ENCODE results near the gene FSTL3.
"Not testable (repeated sequence)": the region's sequence is repeated elsewhere in the genome, so short reads cannot be mapped to it uniquely, and the experiment has no call there.

Gene FSTL3

DNA sequence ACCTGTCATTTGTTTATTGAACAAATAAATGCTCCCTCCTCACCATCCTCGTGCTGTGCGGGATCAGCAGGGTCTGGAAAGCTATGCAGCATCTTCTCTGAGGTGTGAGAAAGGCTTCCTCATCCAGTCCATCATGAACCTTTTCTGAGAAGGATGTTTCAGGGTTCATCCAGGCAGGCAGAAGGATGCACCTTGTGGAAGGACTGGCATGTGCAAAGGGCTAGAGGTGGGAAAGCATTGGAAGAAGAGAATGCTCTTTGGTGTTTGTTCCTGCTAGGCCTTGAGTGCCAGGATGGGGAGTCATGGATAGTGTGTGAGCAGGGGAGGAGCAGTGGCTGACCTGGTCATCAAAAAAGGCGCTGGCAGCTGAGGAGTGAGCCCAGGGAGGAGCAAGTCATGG is 39.2 kb downstream of the FSTL3 start:
- no peak for DNase-seq

DNA sequence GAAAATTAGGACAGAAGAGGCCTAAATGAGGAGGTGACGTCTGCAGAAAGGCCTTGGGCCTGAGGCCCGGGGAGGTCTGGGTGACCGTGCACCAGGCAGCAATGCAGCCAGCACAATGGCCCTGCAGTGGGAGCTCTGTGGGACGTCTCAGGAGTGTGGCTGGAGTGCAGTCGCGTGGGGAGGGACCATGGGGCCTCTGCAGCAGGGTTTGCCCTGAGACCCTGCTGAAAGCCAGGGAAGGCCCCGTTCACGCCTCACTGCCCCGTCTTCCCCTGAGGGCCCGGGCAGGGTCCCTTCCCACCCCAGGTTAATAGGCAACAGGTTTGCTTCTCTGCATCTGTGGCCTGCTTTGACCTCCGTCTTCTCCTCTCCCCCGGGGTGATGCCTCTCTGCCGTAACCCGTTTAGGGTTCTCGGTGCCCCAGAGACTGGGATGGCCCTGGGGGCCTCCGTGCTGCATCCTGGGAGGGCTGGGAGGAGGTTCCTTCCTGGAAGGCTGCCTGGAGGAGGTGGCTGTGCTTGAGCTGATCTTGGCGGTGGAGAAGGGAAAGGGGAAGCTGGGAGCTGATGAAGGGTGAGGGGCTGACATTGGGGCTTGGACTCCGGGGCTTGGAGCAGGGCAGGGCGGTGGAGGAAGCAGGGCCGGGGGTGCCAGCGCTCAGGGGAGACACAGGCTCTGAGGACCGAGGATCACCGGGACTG is 42.2 kb downstream of the FSTL3 start:
- DNase-seq, result no peak

DNA sequence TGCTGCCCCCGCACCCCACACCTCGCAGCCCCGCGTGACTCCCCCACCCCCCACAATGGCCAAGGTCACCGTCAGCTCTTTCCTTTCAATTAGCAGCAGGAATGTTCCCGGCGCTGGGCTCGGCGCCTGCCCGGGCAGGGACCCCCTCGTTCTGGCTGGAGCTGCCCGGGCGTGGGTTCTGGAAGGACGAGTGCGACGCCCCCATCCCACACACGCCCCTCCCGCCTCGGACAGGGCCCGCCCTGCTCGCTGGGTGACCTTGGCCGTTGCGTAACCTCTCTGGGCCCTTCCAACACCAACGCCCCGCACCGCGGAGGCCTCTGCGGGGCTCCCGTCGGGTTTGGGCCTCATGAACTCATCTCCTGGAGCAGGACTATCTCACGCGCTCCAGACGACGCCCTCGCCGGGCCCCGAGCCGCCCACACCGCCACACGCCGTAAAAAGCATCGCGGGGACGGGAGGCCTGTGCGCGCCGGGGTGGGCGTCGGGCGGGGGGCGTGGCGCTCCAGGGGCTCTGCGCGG is 42.9 kb downstream of the FSTL3 start:
- DNase-seq, result no peak

DNA sequence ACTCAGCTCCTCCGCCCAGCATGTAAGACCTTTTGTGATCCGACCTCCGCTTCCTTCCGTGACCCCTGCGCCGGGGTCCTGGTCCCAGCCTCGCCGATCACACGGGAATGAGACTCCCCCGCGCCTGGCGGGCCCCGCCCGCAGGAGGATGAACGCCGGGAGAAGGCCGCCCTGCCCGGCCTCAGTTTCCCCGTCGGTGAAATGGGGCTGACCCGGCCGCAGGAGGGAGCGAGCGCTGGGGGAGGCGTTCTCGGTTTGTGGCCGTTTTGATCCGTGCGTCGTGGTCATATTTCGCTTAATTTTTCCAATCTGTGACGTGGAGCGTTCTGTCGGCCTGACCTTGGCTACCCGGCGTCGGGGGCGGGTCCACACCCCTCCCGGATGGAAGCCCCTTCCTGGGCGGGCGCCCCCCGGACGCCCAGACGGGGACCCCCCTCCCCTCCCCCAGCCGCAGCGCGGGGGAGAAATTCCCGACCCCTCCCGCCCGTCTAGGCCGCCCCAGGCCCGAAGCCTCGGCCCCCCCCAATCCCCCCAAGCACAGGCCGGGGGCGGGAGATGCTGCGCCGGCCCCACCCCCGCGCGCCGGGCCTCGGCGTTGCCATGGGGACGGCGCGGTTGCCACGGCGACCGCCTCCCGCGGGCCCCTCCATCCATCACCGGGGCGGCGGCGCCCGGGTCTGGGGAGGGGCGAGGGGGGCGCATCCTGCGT is 43.6 kb downstream of the FSTL3 start:
- DNase-seq, result no peak

DNA sequence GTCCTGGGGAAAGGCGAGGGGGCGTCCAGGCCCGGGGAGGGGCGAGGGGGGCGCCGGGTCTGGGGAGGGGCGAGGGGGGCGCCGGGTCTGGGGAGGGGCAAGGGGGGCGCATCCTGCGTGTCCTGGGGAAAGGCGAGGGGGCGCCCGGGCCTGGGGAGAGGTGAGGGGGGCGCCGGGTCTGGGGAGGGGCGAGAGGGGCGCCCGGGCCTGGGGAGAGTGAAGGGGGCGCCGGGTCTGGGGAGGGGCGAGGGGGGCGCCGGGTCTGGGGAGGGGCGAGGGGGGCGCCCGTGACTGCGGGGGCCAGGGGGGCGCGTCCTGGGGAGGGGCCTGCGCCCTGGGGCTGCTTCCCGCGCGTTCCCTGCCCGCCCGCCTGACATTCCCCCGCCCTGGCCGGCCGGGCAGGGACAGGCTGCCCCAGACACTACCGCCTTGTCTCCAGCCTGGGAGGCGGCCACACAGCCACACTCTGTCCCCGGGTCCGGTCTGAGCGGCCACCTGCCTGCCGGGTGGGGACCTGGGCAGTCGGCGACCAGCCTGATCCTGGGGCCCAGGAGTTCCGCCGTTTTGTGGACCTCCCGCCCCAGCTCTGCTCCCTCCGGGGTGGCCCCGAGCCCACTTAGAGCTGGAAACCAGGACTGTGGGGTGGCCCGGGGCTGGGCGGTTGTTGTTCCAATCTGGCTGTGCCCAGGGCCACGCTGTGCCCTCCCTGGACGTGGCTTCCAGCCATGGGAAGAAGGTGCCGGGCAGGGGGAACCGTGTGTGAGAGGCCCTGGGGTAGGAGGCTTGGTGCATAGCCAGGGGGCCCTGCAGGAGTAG is 44.4 kb downstream of the FSTL3 start:
- no peak for DNase-seq

DNA sequence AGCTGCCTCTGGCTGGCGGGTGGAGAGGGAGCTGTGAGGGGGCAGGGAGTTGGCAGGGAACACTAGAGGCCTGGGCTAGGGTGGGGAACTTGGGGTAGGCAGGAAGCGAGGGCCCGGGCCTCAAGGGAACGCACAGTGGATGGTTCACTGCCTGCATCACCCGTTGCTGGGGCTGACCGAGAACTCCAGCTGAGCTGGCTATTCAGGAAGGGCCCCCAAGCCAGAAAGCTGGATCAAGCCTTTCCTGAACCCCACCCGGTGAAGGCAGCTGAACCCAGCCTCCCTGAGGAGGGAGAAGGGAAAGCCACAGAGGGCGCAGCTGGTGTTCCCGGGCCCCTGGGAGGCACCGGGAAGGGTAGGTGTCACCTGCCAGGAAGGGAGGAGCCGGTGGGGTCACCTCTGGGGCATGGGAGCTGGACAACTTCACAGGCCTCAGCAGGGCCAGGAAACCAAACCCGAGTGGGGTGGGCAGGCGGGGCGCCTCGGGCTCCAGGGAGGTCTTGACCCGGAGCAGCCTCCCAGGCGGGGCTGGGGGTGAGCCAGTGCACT is 46.4 kb downstream of the FSTL3 start:
- DNase-seq, result peak; percentile 55

DNA sequence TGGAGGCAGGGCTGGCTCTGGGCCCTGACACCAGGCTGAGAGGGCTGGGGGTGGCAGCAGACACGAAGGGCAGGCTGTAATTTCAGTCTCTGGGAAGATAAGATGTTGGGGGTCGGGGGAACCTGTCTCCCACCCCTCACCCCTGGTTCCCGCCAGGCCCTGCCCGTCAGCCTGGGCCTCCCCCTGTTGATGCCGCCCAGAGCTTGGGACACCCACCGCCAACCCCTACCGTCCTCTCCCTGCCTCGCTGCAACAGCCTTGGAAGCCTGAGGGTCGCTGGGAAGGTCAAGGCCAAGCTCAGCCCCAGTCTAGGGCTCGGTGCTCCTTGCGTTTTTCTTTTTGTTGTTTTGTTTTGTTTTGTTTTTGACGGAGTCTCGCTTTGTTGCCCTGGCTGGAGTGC is 47.1 kb downstream of the FSTL3 start:
- no peak for DNase-seq

DNA sequence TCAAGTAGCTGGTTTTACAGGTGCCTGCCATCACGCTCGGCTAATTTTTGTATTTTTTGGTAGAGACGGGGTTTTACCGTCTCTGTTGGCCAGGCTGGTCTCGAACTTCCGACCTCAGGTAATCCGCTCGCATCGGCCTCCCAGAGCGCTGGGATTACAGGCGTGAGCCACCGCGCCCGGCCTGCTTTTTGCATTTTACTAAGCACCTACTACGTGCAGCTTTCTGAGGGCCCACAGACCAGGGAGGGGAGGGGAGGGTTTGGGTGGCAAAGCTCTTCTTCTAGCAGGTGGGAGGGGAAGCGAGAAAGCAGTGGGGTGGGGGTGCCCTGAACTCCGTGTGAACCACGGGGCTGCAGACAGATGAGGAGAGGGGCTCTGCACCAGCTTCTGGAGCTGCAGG is 47.5 kb downstream of the FSTL3 start:
- DNase-seq, result no peak

DNA sequence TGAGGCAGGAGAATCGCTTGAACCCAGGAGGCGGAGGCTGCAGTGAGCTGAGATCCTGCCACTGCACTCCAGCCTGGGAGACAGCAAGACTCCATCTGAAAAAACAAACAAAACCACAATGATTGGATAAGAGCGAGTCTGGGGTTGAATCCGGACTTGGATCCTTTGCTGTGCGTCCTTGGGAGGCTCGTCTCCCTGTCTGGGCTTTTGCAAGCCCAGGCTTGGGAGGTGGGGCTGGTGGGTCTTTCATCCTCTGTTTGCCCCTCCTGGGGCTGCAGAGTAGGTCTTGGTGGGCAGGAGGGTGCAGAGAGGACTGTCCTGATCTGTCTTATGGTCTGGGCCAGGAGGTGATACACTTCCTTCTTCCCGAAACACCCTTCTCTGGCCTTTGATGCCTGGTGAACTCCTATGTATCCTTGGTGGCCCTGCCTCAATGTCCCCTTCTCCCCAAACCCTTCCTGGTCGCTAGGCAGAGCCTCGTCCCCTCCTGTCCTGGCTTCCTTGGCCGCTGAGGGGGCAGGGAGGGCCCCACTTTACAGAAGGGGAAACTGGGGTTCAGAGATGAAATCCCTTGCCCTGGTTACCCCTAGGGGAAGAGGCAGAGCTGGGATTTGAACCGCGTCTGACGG is 49.4 kb downstream of the FSTL3 start:
- no peak for DNase-seq

DNA sequence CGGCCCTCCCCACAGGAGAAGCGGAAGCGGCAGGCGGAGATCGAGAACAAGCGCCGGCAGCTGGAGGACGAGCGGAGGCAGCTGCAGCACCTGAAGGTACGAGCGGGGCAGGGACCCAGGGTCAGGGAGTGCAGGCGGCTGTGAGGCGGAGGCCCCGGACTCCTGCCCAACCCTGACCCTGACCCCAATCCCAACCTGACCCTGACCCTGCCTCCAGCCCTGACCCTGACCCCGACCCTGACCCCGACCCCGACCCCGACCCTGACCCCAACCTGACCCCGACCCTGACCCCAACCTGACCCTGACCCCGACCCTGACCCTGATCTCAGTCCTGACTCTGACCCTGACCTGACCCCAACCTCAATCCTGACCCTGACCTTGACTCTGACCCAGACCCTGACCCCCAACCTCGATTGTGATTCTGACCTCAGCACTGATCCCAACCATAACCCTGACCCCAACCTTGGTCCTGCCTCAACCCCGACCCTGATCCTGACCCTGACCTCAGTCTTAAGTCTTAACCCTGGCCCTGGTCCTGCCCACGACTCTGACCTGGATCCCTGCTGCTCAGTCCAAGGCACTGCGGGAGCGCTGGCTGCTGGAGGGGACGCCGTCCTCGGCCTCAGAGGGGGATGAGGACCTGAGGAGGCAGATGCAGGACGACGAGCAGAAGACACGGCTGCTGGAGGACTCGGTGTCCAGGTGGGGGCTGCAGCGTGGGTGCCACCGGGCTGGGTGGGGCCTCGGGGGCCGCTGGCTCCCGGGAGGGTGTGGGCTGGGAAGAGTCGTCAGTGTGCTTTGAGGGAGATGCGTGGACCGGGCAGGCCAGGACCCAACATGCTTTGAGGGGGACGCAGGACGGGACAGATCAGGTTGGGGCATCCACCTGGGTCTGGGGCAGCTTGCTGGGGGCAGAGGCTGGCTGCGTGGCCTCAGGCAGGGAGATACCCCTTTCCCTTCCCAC is 51.1 kb downstream of the FSTL3 start:
- no peak for DNase-seq

DNA sequence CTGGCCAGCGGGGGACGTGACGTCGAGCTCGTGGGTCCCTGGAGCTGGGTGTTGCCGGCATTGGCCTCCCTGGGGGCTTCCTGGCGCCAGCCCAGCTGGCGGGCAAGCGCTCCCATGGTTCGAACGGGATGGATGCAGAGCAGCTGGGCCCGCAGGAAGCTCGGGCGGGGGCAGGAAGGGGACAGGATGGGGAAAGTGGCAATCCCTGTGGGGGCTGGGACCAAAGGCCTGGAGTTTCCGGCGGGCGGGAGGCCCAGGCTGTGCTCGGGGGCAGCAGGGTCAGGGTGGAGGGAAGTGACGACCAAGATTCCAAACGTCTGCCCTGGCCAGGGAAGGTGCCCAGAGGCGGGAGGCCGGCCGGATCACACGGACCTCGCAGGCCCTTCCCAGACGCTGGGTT is 51.8 kb downstream of the FSTL3 start:
- no peak for DNase-seq

DNA sequence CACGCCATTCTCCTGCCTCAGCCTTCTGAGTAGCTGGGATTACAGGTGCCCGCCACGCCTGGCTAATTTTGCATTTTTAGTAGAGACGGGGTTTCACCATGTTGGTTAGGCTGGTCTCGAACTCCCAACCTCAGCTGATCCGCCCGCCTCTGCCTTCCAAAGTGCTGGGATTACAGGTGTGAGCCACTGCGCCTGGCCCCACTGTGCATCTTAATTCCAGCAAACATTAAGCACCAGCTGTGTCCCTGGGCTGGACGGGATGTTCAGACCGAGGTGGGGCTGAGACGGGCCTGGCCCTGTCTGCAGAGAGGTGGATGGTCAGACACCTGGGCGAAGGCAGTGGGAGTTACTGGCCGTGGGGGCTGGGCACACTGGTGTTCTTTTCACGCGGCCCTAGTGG is 53.4 kb downstream of the FSTL3 start:
- not testable (repeated sequence) for DNase-seq

DNA sequence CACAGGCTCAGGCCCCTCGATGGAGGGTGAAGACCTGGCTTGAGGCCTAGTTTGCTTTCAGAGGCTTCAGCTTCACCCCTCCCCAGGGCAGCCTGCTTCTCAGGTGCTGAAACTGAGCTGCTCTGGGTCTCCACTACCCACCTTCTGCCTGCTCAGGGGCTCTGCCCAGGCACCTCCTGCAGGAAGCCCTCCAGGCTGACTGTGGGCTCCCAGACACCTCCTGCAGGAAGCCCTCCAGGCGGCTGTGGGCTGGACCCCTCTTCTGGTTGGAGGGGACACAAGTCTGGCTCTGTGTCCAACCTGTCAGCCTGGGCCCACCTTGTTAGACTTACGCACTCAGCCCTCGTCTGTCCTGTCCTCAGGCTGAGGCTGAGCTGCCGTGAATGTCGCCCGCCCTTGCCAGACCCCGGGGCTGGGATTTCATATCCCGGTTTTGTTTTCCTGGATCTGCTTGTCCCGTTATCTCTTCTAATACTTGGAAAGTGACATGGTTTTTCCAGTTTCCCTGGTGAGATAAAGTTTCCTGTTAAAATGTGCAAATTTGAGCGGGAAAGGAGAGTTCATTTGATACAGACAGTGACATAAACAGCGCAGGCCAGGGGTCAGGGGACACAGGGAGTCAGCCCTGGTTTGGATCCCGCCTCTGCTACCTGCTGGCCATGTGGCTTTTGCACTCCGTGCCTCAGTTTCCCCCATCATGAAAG is 53.9 kb downstream of the FSTL3 start:
- DNase-seq, result no peak

DNA sequence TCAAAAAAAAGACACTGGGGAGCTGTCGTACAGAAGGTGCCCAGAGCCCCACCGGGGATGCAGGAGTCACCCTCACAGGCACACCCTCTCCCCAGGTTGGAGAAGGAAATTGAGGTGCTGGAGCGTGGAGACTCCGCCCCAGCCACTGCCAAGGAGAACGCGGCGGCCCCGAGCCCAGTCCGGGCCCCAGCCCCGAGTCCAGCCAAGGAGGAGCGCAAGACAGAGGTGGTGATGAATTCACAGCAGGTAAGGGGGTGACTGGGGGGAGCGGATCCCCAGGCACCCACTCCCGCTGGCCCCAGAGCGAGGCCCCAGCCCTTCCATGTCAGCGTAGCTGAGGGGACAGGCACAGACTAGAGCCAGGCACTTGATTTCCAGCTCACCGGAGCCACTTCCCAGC is 54.8 kb downstream of the FSTL3 start:
- no peak for DNase-seq

DNA sequence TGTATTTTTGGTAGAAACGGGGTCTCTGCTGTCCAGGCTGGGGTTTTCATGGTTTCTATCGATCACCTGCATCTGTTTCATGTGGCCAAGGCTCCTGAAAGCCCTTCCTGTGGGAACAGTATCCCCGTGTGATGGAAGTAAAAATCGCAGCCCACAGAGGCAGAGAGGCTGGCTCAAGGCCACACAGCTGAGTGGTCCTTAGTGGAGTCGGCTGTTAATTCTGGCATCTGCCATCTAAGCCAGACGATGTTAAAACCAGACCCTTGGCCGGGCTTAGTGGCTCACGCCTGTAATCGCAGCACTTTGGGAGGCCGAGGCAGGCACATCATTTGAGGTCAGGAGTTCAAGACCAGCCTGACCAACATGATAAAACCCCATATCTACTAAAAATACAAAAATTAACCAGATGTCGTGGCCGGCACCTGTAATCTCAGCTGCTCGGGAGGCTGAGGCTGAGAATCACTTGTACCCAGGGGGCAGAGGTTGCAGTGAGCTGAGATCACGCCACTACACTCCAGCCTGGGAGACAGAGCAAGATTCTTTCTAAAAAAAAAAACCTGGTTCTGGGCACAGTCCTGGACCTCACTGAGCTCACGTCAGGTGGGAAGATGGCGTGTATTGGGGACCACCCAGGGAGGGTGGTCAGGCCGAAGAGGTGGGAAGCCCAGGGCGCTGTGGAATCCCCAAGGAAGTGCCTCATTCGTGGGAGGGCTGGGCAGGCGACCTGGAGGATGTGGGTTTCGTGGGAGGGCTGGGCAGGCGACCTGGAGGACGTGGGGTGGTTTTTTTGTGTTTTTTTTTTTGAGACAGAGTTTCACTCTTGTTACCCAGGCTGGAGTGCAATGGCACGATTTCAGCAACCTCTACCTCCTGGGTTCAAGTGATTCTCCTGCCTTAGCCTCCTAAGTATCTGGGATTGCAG is 56.2 kb downstream of the FSTL3 start:
- DNase-seq, result no peak

Data from hematopoietic multipotent progenitor cell treated with erythropoietin and hydrocortisone succinate and interleukin-3 and kit ligand, for 4 days (in vitro differentiated cells).